IMR-90 (cell line): Measurements from ENCODE around the gene FRMPD4. TPM values are rescaled to one million over a fixed set of nuclear protein-coding genes. Genes with fewer than 3 reads are reported as not detected.

Experiments used
- ATAC-seq: fragments of 200-7000 bp; cut with Tn5 transposase; 2 replicates; pipeline ENCODE4 v1.9.1; 2020; ENCODE audit warnings: low read depth, mild to moderate bottlenecking, moderate library complexity
- BruUV-seq: library from RNA; stranded (reverse); fragments of 400-500 nt; replicated peaks from 2 replicates; lab custom pipeline; 2021; lab: Mats Ljungman, UMichigan
- CTCF ChIA-PET: fragments of 300-600 bp; formaldehyde crosslinking; extraction: SDS; loops from one replicate; lab custom pipeline; 2021; ENCODE audit warnings: antibody characterized with exemption; lab: Yijun Ruan, JAX
- POLR2A ChIA-PET: fragments of 300-600 bp; sonication (Branson Sonifier 250); formaldehyde crosslinking; loops from one replicate; lab custom pipeline; 2022; ENCODE audit warnings: antibody characterized with exemption; ENCODE audit not compliant: unreplicated experiment; lab: Charles Lee
- DNase-seq: peaks from one replicate; pipeline ENCODE4 v3.0.0; 2013
- H2AFZ ChIP-seq: replicated peaks from 2 replicates; pipeline ENCODE3; 2013; ENCODE audit warnings: low read length, mild to moderate bottlenecking; ENCODE audit not compliant: poor library complexity
- H2AK5ac ChIP-seq: 2 replicates; pipeline ENCODE4 v1.6.1; 2013; ENCODE audit warnings: low read depth, low read length, inconsistent platforms
- H2AK9ac ChIP-seq: replicated peaks from 2 replicates; pipeline ENCODE3; 2013; ENCODE audit warnings: mild to moderate bottlenecking, low read depth, low read length, moderate library complexity; ENCODE audit not compliant: poor library complexity
- H2BK120ac ChIP-seq: 2 replicates; pipeline ENCODE4 v1.6.1; 2013; ENCODE audit warnings: low read depth, low read length, inconsistent platforms
- H2BK15ac ChIP-seq: 3 replicates; pipeline ENCODE4 v1.6.1; 2013; ENCODE audit warnings: low read depth, low read length, inconsistent platforms
- H2BK20ac ChIP-seq: 2 replicates; pipeline ENCODE4 v1.6.1; 2013; ENCODE audit warnings: low read depth, mild to moderate bottlenecking, inconsistent platforms, low read length, moderate library complexity
- H2BK5ac ChIP-seq: 2 replicates; pipeline ENCODE4 v1.6.1; 2013; ENCODE audit warnings: mild to moderate bottlenecking, low read depth, low read length, inconsistent platforms; ENCODE audit not compliant: poor library complexity, severe bottlenecking
- H3K14ac ChIP-seq: replicated peaks from 2 replicates; pipeline ENCODE4 v1.6.1; 2013; ENCODE audit warnings: low read depth, low read length, inconsistent platforms
- H3K18ac ChIP-seq: 2 replicates; pipeline ENCODE4 v1.6.1; 2013; ENCODE audit warnings: low read depth, low read length, control low read depth
- H3K23ac ChIP-seq: 2 replicates; pipeline ENCODE4 v1.6.1; 2013; ENCODE audit warnings: low read depth, low read length, inconsistent platforms
- H3K27ac ChIP-seq: 2 replicates; pipeline ENCODE4 v1.5.1; 2013; ENCODE audit warnings: mild to moderate bottlenecking, control low read depth, low read length; ENCODE audit not compliant: insufficient read depth
- H3K27me3 ChIP-seq: 2 replicates; pipeline ENCODE4 v1.6.1; 2013; ENCODE audit warnings: low read length; ENCODE audit not compliant: control insufficient read depth, insufficient read depth
- H3K36me3 ChIP-seq: 2 replicates; pipeline ENCODE4 v1.6.1; 2013; ENCODE audit warnings: low read length, mixed read lengths; ENCODE audit not compliant: control insufficient read depth, insufficient read depth
- H3K4ac ChIP-seq: 2 replicates; pipeline ENCODE4 v1.6.1; 2013; ENCODE audit warnings: low read depth, low read length, inconsistent platforms
- H3K4me1 ChIP-seq: 2 replicates; pipeline ENCODE4 v1.6.1; 2013; ENCODE audit warnings: low read length, mixed read lengths; ENCODE audit not compliant: control insufficient read depth, insufficient read depth
- H3K4me2 ChIP-seq: 2 replicates; pipeline ENCODE4 v1.6.1; 2013; ENCODE audit warnings: low read depth, mild to moderate bottlenecking, control low read depth, low read length, moderate library complexity
- H3K4me3 ChIP-seq: 2 replicates; pipeline ENCODE4 v1.5.1; 2013; ENCODE audit warnings: low read depth, mild to moderate bottlenecking, control low read depth, low read length, moderate library complexity; ENCODE audit not compliant: insufficient read depth
- H3K56ac ChIP-seq: 2 replicates; pipeline ENCODE4 v1.6.1; 2013; ENCODE audit warnings: low read length, inconsistent platforms; ENCODE audit not compliant: insufficient read depth; ENCODE audit errors: extremely low read depth
- H3K79me1 ChIP-seq, 2 experiments: 2 replicates each; pipeline ENCODE4 v1.6.1; 2013; ENCODE audit warnings: low read length in 2 of 2, inconsistent platforms in 1 of 2, low read depth in 1 of 2
- H3K9ac ChIP-seq: 2 replicates; pipeline ENCODE4 v1.6.1; 2013; ENCODE audit warnings: low read depth, low read length, control low read depth
- H3K9me1 ChIP-seq: 2 replicates; pipeline ENCODE4 v1.6.1; 2013; ENCODE audit warnings: low read length, inconsistent platforms; ENCODE audit not compliant: insufficient read depth
- H3K9me3 ChIP-seq: 2 replicates; pipeline ENCODE4 v1.6.1; 2013; ENCODE audit warnings: low read length; ENCODE audit not compliant: control insufficient read depth, insufficient read depth
- H4K20me1 ChIP-seq: 2 replicates; pipeline ENCODE4 v1.6.1; 2013; ENCODE audit warnings: low read length, inconsistent platforms; ENCODE audit not compliant: insufficient read depth
- H4K5ac ChIP-seq: 2 replicates; pipeline ENCODE4 v1.6.1; 2013; ENCODE audit warnings: mild to moderate bottlenecking, low read depth, low read length, control low read depth
- H4K8ac ChIP-seq, 2 experiments: 2 replicates each; pipeline ENCODE4 v1.6.1; 2013; ENCODE audit warnings: low read depth in 2 of 2, low read length in 2 of 2, control low read depth in 1 of 2, inconsistent platforms in 1 of 2
- H4K91ac ChIP-seq: 2 replicates; pipeline ENCODE4 v1.6.1; 2013; ENCODE audit warnings: low read depth, low read length, inconsistent platforms; ENCODE audit not compliant: insufficient read depth
- BHLHE40 ChIP-seq: fragments of 150-350 bp; IDR thresholded peaks from 2 replicates; pipeline ENCODE4 v1.6.1; 2016; ENCODE audit warnings: mild to moderate bottlenecking, low read depth, low read length
- CTCF ChIP-seq: conservative IDR thresholded peaks from 2 replicates; pipeline ENCODE4 v1.5.1; 2012; ENCODE audit warnings: mild to moderate bottlenecking, low read depth, low read length, improper control_type of control experiment
- SMC3 ChIP-seq: fragments of 150-350 bp; IDR thresholded peaks from 2 replicates; pipeline ENCODE4 v1.6.1; 2016; ENCODE audit warnings: low read depth, mild to moderate bottlenecking, antibody characterized with exemption, low read length, moderate library complexity
- WGBS, 2 experiments: methylation state at CpG; one replicate each; pipeline versions ENCODE4 v1.1.5 to v1.1.7; 2013; ENCODE audit warnings: missing lambda C conversion rate in 2 of 2; ENCODE audit not compliant: insufficient read length in 1 of 2; ENCODE audit errors: extremely low coverage in 2 of 2; 5-methylcytosine and 5-hydroxymethylcytosine counted together
- dilution Hi-C: fragments of 300-500 bp; cut with HindIII; formaldehyde crosslinking; loops from one replicate; pipeline ENCODE4 v1.14.3; 2018; ENCODE audit warnings: low sequenced_read_pairs; ENCODE audit not compliant: unreplicated experiment
- in situ Hi-C: fragments of 300-500 bp; cut with MboI; formaldehyde crosslinking; loops from 3 replicates; pipeline ENCODE4 v1.14.3; 2019; ENCODE audit warnings: low sequenced_read_pairs, inconsistent platforms, mixed read lengths
- intact Hi-C: fragments of 100-400 bp; cut with micrococcal nuclease; formaldehyde crosslinking; loops from 2 replicates; pipeline ENCODE4 v1.10.0; 2022
- polyA plus RNA-seq, 3 experiments: library from polyadenylated mRNA; depleted of rRNA; stranded (reverse); fragments of >200 nt; gene quantifications; 2 replicates each; pipeline ENCODE4 v1.2.3, GENCODE V29; 2012; ENCODE audit warnings: low replicate concordance in 1 of 3
- total RNA-seq: library from RNA; depleted of rRNA; stranded (reverse); fragments of >200 nt; gene quantifications from 2 replicates; pipeline ENCODE4 v1.2.3, GENCODE V29; 2012

The FRMPD4 gene
- total and polyA plus RNA-seq, 2 of the 4 experiments (the other 2 are of a cell fraction), result 0.53 to 1.1 TPM

GRCh38 chrX:12770440-12770839, 632.2 kb downstream of the FRMPD4 start:
- DNase-seq (peak; percentile 30), ATAC-seq (peak; percentile 44; the same call in 1 of the 2 replicates)
- H2BK20ac ChIP-seq, result no peak overlapping the region
- H3K9ac ChIP-seq, result no peak overlapping the region
- ChIA-PET CTCF (interaction anchor here (1.5 to 1.8 kb wide), 3 partner anchors 18 to 69 kb away, joined by 3 to 4 read pairs (median 3); no protein-coding TSS in a partner anchor), POLR2A (no interaction called here)
- H4K8ac ChIP-seq, result no peak overlapping the region
- no peak overlapping the region for H2BK15ac ChIP-seq
- H3K36me3 ChIP-seq, result no peaks in the 10 kb centered on the region
- H3K18ac ChIP-seq, result no peak overlapping the region
- no TSS peak for BruUV-seq
- H2AK5ac ChIP-seq, result no peak overlapping the region
- H2BK5ac ChIP-seq, result no peak overlapping the region
- H3K23ac ChIP-seq, result no peak overlapping the region
- intact Hi-C loops, result loop anchor here (10.0 kb wide), 1 partner anchor 696 kb away; no protein-coding TSS in a partner anchor
- no peak overlapping the region for H3K56ac ChIP-seq
- H4K20me1 ChIP-seq, result no peaks in the 10 kb centered on the region
- no peak overlapping the region for H3K4ac ChIP-seq
- H2AFZ ChIP-seq, result no peak overlapping the region
- H3K4me2 ChIP-seq, result no peak overlapping the region
- H3K9me1 ChIP-seq, result no peaks in the 10 kb centered on the region
- no peaks in the 10 kb centered on the region for H3K79me1 ChIP-seq
- no peaks in the 10 kb centered on the region for H3K4me1 ChIP-seq
- TF ChIP-seq CTCF, result peak; percentile 56
- TF ChIP-seq SMC3, result peak; percentile 16; the same call in 1 of the 2 replicates
- no peak for TF ChIP-seq BHLHE40
- no peak overlapping the region for H2BK120ac ChIP-seq
- H2AK9ac ChIP-seq, result no peak overlapping the region
- WGBS, 2 experiments, result no CpG with 5 or more reads among the region's 5 CpGs
- H3K27ac ChIP-seq, result no peak overlapping the region
- dilution Hi-C loops, result no loop called here
- no peaks in the 10 kb centered on the region for H3K9me3 ChIP-seq
- no peak overlapping the region for H3K4me3 ChIP-seq
- no peak overlapping the region for H4K5ac ChIP-seq
- peaks cover 6% of the 10 kb centered on the region for H3K27me3 ChIP-seq
- H3K14ac ChIP-seq, result no peak overlapping the region
- no peak overlapping the region for H4K91ac ChIP-seq
- in situ Hi-C loops, result no loop called here
